Stimulated activated CD8-positive, alpha-beta memory T cell treated with anti-CD3 and anti-CD28 coated beads, Interleukin-7, amount 100 ng/mL, for 1 hour (primary cell): ENCODE data around the gene JUNB.
A peak's percentile ranks its signal among the peaks of the same experiment; 100 is the strongest.
"Not testable (repeated sequence)": the region's sequence is repeated elsewhere in the genome, so short reads cannot be mapped to it uniquely, and the experiment has no call there.

ENCODE experiments used
- DNase-seq, 2 donors: peaks; one replicate each; pipeline ENCODE4 v3.0.0-alpha.2; 2020; ENCODE audit warnings: low read depth in 2 of 2

The JUNB gene

DNA sequence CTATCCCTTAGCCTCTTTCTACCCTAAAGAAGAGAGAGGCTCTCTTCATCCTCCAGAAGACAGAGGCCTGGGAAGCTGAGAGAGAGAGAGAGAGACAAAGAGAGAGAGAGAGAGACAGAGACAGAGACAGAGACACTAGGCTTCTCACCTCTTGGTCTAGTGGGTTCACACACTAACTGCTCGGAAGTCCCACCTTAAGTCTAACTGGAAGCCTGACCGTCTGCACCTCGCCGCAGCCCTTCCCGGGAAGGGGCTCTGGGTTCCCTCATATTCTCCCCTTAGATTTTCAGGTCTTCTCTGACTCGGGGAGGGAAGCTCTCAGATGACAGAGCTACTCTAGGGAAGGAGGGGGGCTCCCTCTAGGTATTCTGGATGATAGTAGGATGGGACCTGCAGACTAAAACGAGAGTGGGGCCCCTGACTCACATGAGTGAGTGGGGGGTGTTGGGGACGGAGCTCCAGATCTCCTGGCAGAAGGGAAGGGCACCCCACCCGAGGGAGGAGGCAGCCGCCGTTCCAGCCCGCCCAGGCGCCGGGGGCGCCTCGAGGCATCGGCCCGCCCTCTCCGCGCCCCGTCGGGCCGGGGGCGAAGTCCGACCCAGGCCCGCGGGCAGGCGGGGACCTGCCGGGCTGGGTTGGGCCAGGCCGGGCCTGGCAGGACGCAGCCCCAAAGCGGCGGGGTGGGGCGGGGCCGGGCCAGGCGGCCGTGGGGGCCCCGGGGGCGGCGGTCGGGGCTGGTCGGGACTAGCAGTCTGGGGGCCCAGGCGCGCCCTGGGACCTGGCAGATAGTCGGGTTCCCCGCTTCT is 2.0 kb upstream of the JUNB start:
- no peak for DNase-seq

DNA sequence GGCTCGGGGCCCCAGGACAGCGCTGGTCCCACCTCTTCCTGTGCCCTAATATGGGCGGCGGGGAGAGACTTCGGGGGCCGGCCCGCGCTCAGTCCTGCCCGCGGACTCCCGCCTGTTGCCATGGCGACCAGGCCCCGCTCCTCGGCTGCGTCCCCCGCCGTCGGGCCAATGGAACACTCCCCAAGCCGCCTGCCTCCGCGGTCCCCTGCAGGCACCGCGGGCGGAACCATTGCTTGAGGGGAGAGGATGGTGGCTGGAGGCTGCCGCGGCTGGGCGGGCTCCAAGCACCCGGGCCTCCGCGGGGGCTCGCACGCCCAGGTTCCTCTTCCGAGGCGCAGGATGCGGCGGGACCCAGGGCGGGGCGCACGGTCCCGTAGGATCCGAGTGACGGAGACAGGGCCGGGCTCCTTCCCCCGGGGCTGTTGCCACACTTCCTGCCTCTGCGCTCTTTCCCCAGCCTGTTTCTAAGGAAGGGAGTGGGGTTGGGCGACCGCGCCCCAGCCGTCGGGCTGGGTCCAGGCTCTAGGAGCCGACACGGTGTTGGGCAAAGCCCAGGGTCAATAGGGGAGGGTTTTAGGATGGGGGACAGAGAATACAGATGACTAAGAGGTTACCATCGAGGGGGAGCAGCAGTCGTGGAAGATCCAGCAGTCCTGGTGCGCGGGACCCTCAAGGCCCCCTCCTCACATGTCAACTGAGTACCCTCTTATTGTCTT is 1.2 kb upstream of the JUNB start:
- peak; percentile 79 to 83 for DNase-seq

DNA sequence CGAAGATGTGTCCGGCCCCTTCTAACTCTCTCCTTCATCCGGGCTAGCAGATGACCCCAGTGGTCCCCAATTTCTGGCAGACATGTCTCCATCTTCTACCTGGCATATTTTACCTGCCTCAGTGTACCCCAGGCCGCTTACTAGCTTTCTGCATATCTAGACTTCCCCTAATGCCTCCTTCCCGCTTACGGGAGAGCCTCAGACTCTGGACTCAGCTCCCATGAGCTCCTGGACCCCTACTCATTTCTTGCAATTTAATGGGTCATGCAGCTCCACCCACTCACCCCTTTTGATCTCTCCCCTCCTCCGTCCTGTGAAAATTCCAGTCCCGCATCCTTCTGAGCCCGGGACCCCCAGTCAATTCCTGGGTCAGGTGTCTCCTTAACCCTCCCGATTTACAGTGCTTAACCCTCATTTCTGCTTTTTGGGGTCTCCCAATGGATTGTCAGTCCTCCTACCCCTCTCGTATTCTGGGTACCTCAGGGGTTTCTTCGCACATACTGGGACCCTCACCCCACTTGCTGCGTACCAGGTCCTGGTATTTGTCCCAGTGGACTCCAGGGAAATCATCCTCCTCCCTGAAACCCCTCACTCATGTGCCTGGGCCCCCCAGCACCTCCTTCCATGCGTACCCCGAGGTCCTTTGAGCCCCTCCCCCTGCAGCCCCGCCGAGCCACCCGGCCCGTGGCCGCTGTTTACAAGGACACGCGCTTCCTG is 500 bp upstream of the JUNB start:
- no peak for DNase-seq

DNA sequence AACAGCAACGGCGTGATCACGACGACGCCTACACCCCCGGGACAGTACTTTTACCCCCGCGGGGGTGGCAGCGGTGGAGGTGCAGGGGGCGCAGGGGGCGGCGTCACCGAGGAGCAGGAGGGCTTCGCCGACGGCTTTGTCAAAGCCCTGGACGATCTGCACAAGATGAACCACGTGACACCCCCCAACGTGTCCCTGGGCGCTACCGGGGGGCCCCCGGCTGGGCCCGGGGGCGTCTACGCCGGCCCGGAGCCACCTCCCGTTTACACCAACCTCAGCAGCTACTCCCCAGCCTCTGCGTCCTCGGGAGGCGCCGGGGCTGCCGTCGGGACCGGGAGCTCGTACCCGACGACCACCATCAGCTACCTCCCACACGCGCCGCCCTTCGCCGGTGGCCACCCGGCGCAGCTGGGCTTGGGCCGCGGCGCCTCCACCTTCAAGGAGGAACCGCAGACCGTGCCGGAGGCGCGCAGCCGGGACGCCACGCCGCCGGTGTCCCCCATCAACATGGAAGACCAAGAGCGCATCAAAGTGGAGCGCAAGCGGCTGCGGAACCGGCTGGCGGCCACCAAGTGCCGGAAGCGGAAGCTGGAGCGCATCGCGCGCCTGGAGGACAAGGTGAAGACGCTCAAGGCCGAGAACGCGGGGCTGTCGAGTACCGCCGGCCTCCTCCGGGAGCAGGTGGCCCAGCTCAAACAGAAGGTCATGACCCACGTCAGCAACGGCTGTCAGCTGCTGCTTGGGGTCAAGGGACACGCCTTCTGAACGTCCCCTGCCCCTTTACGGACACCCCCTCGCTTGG is 966 bp downstream of the JUNB start:
- DNase-seq: peak; percentile 52 to 53

DNA sequence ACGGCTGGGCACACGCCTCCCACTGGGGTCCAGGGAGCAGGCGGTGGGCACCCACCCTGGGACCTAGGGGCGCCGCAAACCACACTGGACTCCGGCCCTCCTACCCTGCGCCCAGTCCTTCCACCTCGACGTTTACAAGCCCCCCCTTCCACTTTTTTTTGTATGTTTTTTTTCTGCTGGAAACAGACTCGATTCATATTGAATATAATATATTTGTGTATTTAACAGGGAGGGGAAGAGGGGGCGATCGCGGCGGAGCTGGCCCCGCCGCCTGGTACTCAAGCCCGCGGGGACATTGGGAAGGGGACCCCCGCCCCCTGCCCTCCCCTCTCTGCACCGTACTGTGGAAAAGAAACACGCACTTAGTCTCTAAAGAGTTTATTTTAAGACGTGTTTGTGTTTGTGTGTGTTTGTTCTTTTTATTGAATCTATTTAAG is 1.6 kb downstream of the JUNB start:
- no peak for DNase-seq

DNA sequence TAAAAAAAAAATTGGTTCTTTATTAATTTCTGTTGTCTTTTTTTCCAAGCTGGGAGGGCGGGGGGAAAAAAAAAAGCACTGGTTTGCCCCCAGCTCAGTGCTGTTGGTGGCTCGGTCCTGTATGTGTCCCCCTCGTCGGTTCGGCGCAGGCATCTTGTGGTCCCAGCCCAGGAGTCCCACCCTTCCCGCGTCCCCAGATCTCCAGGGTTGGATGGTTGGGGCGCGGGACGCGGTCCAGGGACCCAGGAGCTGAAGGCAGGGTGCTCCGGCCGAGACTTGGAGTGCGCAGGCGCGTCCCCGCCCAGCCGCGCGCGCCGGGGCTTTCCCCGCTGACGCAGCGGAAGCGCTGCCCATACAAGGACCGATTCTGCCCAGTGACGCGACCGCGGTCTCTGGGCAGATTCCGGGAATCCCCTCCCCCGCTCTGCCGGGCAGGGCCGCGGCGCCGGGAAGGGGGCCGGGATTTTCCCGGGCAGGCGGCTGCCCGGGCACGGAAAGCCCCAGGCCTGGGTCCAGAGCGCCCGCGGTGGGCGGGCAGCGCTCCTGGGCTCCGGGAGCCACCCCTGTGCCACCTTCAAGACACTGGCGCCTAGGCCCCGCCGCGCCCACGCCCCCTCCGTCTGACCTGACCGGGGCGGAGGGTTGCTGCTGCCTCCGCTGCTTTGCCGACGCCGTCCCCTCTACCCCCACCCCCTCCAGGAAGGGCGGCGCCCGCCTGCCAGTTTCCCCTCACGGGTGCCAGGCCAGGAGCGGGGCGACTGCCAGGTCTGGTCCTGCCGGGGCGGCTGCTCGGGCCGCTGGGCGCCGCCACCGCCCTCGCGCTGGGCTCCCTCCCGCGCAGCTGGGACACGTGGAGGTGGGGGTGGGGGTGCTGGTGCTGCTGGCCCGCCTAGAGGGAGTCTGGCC is 2.3 kb downstream of the JUNB start:
- DNase-seq: peak; percentile 85 to 91

DNA sequence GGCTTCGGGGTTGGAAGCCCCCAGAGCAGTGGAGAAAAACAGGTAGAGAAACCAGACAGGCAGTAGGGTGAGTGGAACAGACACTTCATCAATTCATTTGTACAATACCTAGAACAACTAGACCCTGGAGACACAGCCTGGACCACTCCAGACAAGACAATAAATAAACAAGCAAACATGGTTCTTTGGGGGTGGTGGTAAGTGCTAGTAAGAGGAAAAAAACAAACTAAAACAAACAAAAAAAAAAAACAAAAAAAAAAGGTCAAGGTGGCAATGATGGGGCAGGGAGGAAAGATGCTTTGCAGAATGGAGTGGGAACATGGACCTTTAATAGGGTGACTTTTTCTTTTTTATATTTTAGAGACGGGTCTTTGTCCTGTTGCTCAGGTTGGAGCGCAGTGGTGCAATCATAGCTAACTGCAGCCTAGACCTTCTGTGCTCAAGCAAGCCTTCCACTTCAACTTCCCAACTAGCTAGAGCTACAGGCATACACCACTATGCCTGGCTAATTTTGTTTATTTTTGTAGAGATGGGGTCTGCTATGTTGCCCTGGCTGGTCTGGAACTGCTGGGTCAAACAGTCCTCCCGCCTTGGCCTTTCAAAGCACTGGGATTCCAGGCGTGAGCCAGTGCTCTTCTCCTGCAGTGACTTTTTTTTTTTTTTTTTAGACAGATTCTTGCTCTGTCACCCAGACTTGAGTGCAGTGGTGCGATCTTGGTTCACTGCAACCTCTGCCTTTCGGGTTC is 3.1 kb downstream of the JUNB start:
- DNase-seq: no peak

DNA sequence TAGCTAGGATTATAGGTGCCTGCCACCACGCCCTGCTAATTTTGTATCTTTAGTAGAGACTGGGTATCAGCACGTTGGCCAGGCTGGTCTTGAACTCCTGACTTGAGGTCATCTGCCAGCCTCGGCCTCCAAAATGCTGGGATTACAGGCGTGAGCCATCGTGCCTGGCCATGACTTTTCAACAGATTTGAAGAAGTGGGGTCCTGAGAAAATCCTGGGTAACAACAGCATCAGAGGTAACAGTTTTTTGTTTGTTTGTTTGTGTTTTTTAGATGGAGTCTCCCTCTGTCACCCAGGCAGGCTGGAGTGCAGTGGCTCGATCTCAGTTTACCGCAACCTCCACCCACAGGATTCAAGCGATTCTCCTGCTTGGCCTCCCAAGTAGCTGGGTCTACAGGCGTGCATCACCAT is 3.7 kb downstream of the JUNB start:
- no peak for DNase-seq

DNA sequence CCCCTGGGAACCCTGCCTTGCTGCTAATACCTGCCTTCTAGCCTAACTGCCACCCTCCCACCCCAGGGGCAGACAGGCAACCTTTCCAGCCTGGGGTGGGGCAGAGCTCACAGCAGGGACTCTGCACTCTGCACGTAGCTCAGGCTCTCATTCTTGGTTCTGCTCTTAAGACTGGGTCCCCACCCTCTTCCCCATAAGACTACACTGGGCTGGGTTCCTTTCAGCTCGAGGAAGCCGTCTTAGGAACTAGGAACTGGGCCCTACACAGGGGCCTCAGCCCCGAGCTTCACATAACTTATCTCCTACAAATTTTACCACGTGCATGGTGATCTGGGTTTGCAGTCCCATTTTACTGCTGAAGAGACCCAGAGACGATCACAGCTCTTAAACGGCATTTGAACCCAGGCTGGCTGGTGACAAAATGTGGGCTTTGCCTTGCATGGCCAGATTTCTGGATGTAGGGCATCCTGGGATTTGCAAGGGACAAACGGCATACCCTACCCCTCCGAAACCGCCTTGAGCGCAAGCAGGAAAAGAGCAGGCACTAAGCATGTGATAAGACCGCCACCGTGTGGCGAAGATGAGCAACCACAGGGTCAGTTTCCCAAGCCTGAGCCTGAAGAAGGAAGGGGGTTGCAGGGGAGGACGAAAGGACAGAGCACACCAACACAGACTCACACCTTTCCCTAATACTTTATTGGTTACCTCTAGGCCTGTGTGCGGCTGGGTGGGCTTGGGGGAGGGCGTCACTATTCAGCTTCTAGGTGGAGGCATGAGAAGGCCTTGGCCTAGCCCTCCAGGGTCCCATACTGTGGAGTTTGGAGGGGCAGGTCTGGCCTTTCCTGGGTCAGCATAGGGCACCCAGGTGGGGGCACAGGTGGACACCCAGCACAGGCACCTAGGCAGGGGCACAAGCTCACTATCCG is 5.1 kb downstream of the JUNB start:
- peak in 1 of 2 donors; percentile 58 for DNase-seq

DNA sequence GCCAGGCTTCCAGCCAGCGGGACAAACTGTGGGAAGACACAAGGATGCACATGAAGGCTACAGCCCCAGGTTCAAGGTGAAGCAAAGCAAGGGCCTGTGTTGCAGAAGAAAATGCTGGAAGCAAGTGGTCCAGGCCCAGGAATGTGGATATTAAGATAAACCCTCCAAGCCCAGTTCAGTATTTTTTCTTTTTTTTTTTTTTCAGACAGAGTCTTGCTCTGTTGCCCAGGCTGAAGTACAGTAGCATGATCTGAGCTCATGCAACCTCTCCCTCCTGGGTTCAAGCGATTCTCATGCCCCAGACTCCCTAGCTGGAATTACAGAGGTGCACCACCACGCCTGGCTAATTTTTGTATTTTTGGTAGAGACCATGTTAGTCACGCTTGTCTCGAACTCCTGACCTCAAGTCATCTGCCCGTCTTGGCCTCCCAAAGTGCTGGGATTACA is 5.9 kb downstream of the JUNB start:
- DNase-seq: no peak

DNA sequence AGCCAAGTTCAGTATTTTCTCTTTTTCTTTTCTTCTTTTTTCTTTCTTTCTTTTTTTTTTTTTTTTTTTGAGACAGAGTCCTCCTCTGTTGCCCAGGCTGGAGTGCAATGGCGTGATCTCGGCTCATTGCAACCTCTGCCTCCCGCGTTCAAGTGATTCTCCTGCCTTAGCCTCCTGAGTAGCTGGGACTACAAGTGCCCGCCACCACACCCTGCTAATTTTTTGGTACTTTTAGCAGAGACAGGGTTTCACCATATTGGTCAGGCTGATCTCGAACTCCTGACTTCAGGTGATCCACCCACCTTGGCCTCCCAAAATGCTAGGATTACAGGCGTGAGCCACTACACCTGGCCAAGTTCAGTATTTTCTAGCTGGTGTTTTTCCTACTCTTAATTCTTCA is 6.3 kb downstream of the JUNB start:
- not testable (repeated sequence) for DNase-seq

DNA sequence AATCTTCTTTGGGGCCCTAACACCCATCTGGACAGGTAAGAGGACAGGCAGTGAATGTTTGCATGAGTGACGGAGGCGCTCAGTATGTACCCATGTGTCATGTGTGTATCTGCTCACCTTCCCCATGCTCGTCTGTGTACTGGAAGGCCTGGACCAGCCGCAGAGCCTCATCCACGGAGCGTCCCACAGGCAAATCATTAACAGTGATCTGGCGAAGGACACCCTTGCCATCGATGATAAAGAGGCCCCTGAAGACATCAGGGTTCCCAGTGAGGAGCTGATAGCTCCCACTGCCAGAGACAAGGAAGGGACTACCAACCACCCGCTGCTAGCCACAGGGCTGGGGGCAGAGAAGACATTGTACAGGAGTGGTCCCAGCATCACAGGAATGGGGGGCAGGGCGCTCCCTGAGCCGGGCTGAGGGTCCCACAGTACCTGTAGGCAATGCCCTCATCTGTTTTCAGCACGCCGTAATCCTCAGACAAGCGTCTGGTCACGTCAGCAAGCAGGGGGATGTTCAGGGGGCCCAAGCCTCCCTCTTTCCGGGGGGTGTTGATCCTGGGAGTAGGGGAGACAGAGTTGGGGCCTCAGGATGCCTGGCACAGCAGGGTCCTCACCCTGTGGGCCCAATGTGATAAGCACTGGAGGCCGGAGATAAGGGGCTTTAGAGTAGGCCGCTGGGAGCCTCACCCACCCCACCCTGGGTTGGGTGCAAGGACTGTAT is 8.6 kb downstream of the JUNB start:
- no peak for DNase-seq

DNA sequence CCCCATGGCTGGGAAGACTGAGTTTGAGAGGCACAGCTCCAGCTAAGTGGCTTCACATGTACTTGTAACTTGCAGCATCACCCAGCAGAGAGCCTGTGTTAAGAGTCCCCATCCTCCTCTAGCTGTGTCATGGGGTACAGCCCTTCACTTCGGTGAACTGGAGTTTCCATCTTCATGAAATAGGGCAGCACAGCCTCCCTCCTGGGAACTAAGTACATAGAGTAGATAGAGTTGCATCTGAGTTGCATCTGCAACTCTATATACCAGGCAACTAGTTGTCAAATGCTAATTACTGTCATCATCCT is 9.1 kb downstream of the JUNB start:
- no peak for DNase-seq

DNA sequence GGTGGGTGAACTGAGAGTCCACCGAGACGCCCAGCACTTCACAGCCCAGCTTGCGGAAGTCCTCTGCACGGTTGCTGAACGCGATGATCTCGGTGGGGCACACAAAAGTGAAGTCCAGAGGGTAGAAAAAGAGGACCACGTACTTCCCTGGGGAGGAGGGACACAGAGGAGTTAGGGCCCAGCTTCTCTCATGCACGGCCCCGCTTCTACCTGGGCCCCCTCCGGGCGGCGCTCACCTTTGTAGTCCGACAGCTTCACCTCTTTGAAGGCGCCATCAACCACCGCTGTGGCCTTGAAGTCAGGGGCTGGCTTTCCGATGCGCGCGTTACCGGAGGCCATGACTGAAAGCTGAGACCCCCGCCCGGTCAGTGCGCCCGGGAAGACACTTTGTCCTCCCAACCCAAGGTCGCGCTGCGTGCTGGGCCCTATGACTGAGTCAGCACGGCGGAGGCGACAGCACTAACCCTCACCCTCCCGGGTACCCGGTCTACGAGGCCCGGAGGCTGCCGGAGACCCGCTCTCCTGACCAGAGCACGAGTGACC is 9.7 kb downstream of the JUNB start:
- DNase-seq: no peak

DNA sequence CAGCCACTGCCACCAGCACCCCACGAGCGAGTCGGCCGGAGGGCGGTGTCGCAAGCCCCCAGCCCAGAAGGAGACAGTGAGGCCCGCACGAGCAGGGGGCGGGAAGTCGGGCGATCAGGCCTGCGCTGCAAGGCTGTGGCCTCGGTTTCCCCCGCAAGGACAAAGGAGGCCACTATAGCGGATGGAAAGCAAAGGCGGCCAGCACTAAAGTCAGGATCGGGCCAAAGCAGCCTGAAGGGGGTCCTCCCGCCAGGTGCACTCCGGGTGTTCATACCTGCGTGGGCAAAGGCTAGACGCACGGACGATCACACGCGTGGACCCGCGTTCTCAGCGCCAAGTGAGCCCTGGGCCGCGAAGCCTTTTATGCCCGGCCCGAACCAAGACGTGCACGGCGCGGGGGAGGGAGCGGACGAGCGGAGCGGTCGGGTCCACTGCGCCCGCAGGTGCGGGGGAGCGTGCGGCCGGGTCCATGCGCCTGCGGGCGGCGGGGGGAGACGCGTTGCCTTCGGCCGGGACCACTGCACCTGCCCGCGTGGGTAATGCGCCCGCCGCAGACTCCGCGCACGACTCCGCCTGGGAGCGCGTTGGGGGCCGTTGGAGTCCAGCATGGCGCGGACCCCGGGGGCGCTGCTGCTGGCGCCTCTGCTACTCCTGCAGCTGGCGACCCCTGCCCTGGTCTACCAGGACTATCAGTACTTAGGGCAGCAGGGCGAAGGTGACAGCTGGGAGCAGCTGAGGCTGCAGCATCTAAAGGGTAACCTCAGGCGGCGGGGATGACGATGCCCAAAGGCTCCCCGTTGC is 10.4 kb downstream of the JUNB start, which contains the start of the genes PRDX2 and THSD8:
PRDX2 (minus strand) TSS at position 335 of the 801 bp plus-strand sequence. CDS start 539 bp downstream, outside the sequence.
THSD8 (plus strand) TSS at position 604 of the 801 bp plus-strand sequence; CDS start at position 607, 3 bp downstream.
- no peak for DNase-seq

DNA sequence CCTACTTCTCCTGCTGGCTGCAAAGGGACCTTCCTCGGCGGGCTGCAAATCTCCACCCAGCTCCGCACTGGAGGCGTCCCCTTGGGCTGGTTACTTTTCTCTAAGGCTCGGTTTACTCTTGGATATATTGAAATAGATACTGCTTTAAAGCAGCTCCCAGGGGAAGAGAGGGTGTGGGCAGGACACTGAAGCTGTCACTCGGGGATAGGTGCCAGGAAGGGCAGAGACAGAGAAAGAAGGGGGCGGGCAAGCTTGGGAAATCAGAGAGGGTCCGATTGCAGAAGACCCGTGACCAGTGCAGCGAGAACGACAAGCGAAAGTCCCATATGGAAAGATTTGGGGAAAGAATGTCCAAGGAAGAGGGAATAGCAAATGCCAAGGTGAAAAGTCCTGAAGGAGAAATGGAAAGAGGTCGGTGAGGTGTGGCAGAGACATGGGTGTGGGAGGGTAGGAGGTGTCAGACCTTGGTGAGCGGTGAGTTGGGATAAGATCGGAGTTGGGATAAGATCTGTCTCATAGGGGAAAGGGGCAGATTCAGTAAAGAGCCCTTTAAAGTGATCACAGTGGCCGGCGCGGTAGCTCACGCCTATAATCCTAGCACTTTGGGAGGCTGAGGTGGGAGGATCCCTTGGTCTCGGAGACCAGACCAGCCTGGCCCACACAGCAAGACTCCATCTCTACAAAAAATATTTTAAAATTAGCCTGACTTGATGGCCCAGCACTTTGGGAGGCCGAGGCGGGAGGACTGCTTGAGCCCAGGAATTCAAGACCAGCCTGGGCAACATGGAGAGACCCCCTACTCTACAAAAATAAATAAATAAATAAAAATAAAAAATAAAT is 11.2 kb downstream of the JUNB start:
- no peak for DNase-seq
